ENCODE results near the gene SPAG9.

SPAG9 gene

GRCh38 chr17:50979524-50979927 is 141.1 kb downstream of the SPAG9 start:
- Histone ChIP-seq H3K4me3 (ENCODE audit: low read depth, low read length) (no peak overlapping the region), H3K36me3 (replicated peaks) (peaks cover 40% of the 10 kb centered on the region), H3K27ac (no peak overlapping the region), H3K27me3 (replicated peaks) (no peaks in the 10 kb centered on the region)
- DNase-seq = no peak
- TF ChIP-seq, protein P1, sequence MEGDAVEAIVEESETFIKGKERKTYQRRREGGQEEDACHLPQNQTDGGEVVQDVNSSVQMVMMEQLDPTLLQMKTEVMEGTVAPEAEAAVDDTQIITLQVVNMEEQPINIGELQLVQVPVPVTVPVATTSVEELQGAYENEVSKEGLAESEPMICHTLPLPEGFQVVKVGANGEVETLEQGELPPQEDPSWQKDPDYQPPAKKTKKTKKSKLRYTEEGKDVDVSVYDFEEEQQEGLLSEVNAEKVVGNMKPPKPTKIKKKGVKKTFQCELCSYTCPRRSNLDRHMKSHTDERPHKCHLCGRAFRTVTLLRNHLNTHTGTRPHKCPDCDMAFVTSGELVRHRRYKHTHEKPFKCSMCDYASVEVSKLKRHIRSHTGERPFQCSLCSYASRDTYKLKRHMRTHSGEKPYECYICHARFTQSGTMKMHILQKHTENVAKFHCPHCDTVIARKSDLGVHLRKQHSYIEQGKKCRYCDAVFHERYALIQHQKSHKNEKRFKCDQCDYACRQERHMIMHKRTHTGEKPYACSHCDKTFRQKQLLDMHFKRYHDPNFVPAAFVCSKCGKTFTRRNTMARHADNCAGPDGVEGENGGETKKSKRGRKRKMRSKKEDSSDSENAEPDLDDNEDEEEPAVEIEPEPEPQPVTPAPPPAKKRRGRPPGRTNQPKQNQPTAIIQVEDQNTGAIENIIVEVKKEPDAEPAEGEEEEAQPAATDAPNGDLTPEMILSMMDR (IDR thresholded peaks at IDR 0.05; ENCODE audit: low read depth, low read length, missing control alignments) = no peak
- in situ Hi-C loops (cut with HindIII; ENCODE audit: low pct_ligation_motif_present, low sequenced_read_pairs) = no loop called here

GRCh38 chr17:50977487-50978159 is 143.0 kb downstream of the SPAG9 start:
- H3K36me3 ChIP-seq (replicated peaks) = peaks cover 49% of the 10 kb centered on the region
- TF ChIP-seq, protein P1 (IDR thresholded peaks at IDR 0.05; ENCODE audit: low read depth, low read length, missing control alignments) = no peak
- in situ Hi-C loops (cut with HindIII; ENCODE audit: low pct_ligation_motif_present, low sequenced_read_pairs) = no loop called here
- no peak overlapping the region for H3K27ac ChIP-seq
- H3K27me3 ChIP-seq (replicated peaks) = no peaks in the 10 kb centered on the region
- no peak overlapping the region for H3K4me3 ChIP-seq (ENCODE audit: low read depth, low read length)
- DNase-seq = no peak

GRCh38 chr17:50976951-50977472 is 143.7 kb downstream of the SPAG9 start:
- TF ChIP-seq, protein P1 (IDR thresholded peaks at IDR 0.05; ENCODE audit: low read depth, low read length, missing control alignments) = no peak
- Histone ChIP-seq H3K36me3 (replicated peaks) (peaks cover 45% of the 10 kb centered on the region), H3K27ac (no peak overlapping the region), H3K4me3 (ENCODE audit: low read depth, low read length) (no peak overlapping the region), H3K27me3 (replicated peaks) (no peaks in the 10 kb centered on the region)
- in situ Hi-C loops (cut with HindIII; ENCODE audit: low pct_ligation_motif_present, low sequenced_read_pairs) = no loop called here
- DNase-seq = no peak

DNA sequence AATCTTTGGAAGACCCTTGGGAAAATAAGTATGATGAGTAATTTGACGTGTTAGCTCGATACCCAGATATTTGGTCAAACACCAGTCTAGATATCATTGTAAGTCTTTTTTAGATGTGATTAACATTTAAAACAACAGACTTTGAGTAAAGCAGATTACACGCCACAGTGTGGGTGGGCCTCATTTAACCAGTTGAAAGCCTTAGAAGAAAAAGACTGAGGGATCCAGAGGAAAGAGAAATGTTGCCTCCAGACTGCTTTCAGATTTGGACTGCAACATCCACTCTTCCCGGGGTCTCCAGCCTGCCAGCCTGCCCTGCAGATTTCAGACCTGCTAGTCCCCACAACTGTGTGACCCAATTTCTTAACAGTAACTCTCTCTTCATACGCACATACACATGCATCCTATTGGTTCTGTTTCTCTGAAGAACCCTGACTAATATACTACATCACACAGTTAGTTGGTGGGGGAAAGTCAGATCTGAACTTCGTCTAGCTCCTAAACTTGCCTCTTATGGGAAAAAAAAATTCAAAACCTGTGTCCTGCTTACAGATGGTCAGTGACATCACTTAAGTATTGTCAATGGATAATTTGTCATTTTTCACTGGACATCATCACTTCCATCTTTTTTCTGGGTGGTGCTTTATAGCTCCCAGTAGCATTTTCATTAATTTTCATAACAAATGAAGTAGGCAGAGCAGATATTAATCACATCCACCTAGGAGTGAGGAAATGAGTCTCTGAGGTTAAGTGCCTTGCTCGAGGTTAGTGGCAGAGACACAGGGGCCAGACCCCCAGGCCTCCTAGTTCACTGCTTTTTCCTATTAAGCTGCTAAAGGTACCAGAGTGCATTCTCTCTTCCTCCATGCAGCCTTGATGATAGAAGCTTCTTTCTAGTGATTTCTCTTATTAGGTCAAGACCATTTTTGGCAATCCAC is 146.8 kb downstream of the SPAG9 start:
- H3K36me3 ChIP-seq (replicated peaks) = peaks cover 40% of the 10 kb centered on the region
- no peak overlapping the region for H3K4me3 ChIP-seq (ENCODE audit: low read depth, low read length)
- H3K27me3 ChIP-seq (replicated peaks) = no peaks in the 10 kb centered on the region
- TF ChIP-seq, protein P1 (IDR thresholded peaks at IDR 0.05; ENCODE audit: low read depth, low read length, missing control alignments) = no peak
- DNase-seq = no peak
- no peak overlapping the region for H3K27ac ChIP-seq
- in situ Hi-C loops (cut with HindIII; ENCODE audit: low pct_ligation_motif_present, low sequenced_read_pairs) = no loop called here

GRCh38 chr17:50972577-50972976 is 148.1 kb downstream of the SPAG9 start:
- no peaks in the 10 kb centered on the region for H3K27me3 ChIP-seq (replicated peaks)
- in situ Hi-C loops (cut with HindIII; ENCODE audit: low pct_ligation_motif_present, low sequenced_read_pairs) = no loop called here
- H3K4me3 ChIP-seq (ENCODE audit: low read depth, low read length) = no peak overlapping the region
- H3K27ac ChIP-seq = no peak overlapping the region
- no peak for DNase-seq
- TF ChIP-seq, protein P1 (IDR thresholded peaks at IDR 0.05; ENCODE audit: low read depth, low read length, missing control alignments) = no peak
- peaks cover 30% of the 10 kb centered on the region for H3K36me3 ChIP-seq (replicated peaks)

Measured in brain microvascular endothelial cell (primary cell).